ENCODE data around the gene DMXL2.

GRCh38 chr15:51403072-51403878, 219.3 kb downstream of the DMXL2 start:
- peak; percentile 64 for TF ChIP-seq CTCF (IDR thresholded peaks at IDR 0.05)
- TF ChIP-seq ZBTB33 (IDR thresholded peaks at IDR 0.05; ENCODE audit: borderline replicate concordance, low read depth) = no peak
- no peak for TF ChIP-seq RXRA (IDR thresholded peaks at IDR 0.05; ENCODE audit: borderline replicate concordance, low read depth)
- TF ChIP-seq USF2 (IDR thresholded peaks at IDR 0.05; ENCODE audit: borderline replicate concordance, low read depth, low read length) = no peak
- TF ChIP-seq TAF1 (IDR thresholded peaks at IDR 0.05; ENCODE audit: borderline replicate concordance, low read depth, low read length) = no peak
- TF ChIP-seq EZH2phosphoT487 (IDR thresholded peaks at IDR 0.05; ENCODE audit: borderline replicate concordance, low read depth) = no peak
- no peak for TF ChIP-seq GATA2 (CRISPR knock-in tag; IDR thresholded peaks at IDR 0.05)
- no peak for TF ChIP-seq TCF12 (IDR thresholded peaks at IDR 0.05)
- no peak for TF ChIP-seq POLR2AphosphoS5 (IDR thresholded peaks at IDR 0.05; ENCODE audit: low read depth, low read length)

Data from SK-N-SH (cell line).